ENCODE data around the gene PLA2G4E.

- no peak for TF ChIP-seq CTCF (conservative IDR thresholded peaks at IDR 0.05; ENCODE audit: low read depth, low read length)
- no peak for TF ChIP-seq EZH2 (IDR thresholded peaks at IDR 0.05; ENCODE audit: low read length, unreplicated experiment)
Observed at GRCh38 chr15:41936155-41936554, 84.7 kb downstream of the PLA2G4E start.
